ENCODE results near the gene PLEKHJ1. TPM values are rescaled to one million over a fixed set of nuclear protein-coding genes. Genes with fewer than 3 reads are reported as not detected.

PLEKHJ1 gene
- total and polyA plus RNA-seq, 2 of the 13 experiments (the other 11 are each of a cell fraction or from before 2014, with no cell fraction given) = 70.5 to 130 TPM

DNA sequence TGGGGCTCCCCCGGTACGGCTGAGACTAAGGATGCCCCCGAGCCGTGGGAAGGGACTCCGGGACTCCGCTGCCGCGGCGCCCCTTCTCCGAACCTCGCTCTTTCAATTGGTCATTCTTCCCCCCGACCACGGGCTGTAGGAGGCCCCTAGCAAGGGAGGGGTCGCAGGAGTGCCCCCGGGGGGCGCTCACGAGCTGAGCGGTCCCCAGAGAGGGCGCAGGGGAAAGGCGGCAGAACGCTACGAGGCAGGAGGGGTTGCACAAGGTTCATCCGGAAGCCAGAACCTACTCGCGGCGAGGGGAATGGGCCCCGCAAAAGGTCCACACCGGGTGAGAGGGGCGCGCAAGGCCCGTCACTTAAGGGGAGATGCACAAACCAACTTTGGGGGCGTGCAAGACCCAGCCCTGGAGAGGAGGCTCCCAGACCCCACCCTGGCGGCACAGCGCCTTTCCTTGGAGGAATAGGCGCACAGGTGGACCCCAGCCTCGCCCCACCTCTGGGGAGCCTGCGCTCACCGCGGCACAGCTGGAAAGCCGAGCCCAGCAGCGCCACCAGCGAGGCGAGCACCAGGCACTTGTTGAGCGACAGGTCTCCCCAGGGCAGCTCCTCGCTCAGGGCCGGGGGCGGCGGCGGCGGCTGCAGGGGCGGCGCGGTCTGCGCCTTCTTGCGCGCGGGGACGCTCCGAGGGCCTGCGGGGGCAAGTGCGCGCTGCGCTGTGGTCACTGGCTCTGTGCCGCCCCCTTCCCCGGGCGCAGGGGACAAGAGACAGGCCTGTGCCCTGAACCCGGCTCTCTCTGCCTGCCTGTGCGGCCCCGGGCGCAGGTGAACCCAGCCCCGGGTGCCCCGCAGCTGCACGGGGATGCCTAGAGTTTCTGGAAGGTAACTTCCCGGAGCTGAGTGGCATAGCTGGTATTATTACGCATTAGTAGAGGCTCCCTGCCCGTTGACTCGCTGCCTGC, 17.3 kb upstream of the PLEKHJ1 start (continued):
- TF ChIP-seq, protein P1, sequence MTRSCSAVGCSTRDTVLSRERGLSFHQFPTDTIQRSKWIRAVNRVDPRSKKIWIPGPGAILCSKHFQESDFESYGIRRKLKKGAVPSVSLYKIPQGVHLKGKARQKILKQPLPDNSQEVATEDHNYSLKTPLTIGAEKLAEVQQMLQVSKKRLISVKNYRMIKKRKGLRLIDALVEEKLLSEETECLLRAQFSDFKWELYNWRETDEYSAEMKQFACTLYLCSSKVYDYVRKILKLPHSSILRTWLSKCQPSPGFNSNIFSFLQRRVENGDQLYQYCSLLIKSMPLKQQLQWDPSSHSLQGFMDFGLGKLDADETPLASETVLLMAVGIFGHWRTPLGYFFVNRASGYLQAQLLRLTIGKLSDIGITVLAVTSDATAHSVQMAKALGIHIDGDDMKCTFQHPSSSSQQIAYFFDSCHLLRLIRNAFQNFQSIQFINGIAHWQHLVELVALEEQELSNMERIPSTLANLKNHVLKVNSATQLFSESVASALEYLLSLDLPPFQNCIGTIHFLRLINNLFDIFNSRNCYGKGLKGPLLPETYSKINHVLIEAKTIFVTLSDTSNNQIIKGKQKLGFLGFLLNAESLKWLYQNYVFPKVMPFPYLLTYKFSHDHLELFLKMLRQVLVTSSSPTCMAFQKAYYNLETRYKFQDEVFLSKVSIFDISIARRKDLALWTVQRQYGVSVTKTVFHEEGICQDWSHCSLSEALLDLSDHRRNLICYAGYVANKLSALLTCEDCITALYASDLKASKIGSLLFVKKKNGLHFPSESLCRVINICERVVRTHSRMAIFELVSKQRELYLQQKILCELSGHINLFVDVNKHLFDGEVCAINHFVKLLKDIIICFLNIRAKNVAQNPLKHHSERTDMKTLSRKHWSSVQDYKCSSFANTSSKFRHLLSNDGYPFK (CRISPR knock-in tag; IDR thresholded peaks at IDR 0.05; ENCODE audit: borderline replicate concordance) = 0 out of 2 replicates have a peak, but pooled peaks have one; percentile 69
- TF ChIP-seq, protein P2, sequence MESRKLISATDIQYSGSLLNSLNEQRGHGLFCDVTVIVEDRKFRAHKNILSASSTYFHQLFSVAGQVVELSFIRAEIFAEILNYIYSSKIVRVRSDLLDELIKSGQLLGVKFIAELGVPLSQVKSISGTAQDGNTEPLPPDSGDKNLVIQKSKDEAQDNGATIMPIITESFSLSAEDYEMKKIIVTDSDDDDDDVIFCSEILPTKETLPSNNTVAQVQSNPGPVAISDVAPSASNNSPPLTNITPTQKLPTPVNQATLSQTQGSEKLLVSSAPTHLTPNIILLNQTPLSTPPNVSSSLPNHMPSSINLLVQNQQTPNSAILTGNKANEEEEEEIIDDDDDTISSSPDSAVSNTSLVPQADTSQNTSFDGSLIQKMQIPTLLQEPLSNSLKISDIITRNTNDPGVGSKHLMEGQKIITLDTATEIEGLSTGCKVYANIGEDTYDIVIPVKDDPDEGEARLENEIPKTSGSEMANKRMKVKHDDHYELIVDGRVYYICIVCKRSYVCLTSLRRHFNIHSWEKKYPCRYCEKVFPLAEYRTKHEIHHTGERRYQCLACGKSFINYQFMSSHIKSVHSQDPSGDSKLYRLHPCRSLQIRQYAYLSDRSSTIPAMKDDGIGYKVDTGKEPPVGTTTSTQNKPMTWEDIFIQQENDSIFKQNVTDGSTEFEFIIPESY (CRISPR knock-in tag; IDR thresholded peaks at IDR 0.05) = peak; percentile 56; the same call in 1 of the 2 replicates
- TF ChIP-seq GATA4 (IDR thresholded peaks at IDR 0.05; ENCODE audit: borderline replicate concordance, low read depth) (no peak), ZNF558 (CRISPR knock-in tag; IDR thresholded peaks at IDR 0.05; ENCODE audit: borderline replicate concordance) (0 out of 2 replicates have a peak, but pooled peaks have one; percentile 18), BCL6 (CRISPR knock-in tag; IDR thresholded peaks at IDR 0.05) (no peak), ZNF430 (CRISPR knock-in tag; IDR thresholded peaks at IDR 0.05) (peak; percentile 63; the same call in 1 of the 2 replicates), ZNF776 (CRISPR knock-in tag; IDR thresholded peaks at IDR 0.05) (peak; percentile 40), ZNF670 (CRISPR knock-in tag; IDR thresholded peaks at IDR 0.05; ENCODE audit: borderline replicate concordance) (peak; percentile 49; the same call in 1 of the 2 replicates), MED8 (CRISPR knock-in tag; IDR thresholded peaks at IDR 0.05; ENCODE audit: insufficient replicate concordance) (peak; percentile 45), ADNP (CRISPR knock-in tag; IDR thresholded peaks at IDR 0.05) (0 out of 2 replicates have a peak, but pooled peaks have one; percentile 25), ZNF350 (CRISPR knock-in tag; IDR thresholded peaks at IDR 0.05; ENCODE audit: borderline replicate concordance, low read depth) (peak; percentile 43; the same call in 1 of the 2 replicates)
- TF ChIP-seq, protein P3, sequence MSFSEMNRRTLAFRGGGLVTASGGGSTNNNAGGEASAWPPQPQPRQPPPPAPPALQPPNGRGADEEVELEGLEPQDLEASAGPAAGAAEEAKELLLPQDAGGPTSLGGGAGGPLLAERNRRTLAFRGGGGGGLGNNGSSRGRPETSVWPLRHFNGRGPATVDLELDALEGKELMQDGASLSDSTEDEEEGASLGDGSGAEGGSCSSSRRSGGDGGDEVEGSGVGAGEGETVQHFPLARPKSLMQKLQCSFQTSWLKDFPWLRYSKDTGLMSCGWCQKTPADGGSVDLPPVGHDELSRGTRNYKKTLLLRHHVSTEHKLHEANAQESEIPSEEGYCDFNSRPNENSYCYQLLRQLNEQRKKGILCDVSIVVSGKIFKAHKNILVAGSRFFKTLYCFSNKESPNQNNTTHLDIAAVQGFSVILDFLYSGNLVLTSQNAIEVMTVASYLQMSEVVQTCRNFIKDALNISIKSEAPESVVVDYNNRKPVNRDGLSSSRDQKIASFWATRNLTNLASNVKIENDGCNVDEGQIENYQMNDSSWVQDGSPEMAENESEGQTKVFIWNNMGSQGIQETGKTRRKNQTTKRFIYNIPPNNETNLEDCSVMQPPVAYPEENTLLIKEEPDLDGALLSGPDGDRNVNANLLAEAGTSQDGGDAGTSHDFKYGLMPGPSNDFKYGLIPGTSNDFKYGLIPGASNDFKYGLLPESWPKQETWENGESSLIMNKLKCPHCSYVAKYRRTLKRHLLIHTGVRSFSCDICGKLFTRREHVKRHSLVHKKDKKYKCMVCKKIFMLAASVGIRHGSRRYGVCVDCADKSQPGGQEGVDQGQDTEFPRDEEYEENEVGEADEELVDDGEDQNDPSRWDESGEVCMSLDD (CRISPR knock-in tag; IDR thresholded peaks at IDR 0.05; ENCODE audit: borderline replicate concordance) = peak; percentile 63; the same call in 1 of the 2 replicates
- TF ChIP-seq, protein P4, sequence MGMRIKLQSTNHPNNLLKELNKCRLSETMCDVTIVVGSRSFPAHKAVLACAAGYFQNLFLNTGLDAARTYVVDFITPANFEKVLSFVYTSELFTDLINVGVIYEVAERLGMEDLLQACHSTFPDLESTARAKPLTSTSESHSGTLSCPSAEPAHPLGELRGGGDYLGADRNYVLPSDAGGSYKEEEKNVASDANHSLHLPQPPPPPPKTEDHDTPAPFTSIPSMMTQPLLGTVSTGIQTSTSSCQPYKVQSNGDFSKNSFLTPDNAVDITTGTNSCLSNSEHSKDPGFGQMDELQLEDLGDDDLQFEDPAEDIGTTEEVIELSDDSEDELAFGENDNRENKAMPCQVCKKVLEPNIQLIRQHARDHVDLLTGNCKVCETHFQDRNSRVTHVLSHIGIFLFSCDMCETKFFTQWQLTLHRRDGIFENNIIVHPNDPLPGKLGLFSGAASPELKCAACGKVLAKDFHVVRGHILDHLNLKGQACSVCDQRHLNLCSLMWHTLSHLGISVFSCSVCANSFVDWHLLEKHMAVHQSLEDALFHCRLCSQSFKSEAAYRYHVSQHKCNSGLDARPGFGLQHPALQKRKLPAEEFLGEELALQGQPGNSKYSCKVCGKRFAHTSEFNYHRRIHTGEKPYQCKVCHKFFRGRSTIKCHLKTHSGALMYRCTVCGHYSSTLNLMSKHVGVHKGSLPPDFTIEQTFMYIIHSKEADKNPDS (CRISPR knock-in tag; IDR thresholded peaks at IDR 0.05) = 0 out of 2 replicates have a peak, but pooled peaks have one; percentile 55
